Right lobe of liver (tissue), 4 donors: Measurements from ENCODE around the gene PPP1R3A.

Experiments
- CTCF ChIP-seq, 4 donors: fragments of 200-600 bp in 3 of 4; fragments of 450-650 bp in 1 of 4; IDR thresholded peaks; one replicate each; pipeline versions ENCODE4 v1.5.1 to v1.8.0; 2016 to 2022; ENCODE audit warnings: antibody characterized with exemption in 4 of 4, mild to moderate bottlenecking in 2 of 4
- POLR2A ChIP-seq: fragments of 450-650 bp; IDR thresholded peaks from one replicate; pipeline ENCODE4 v1.6.1; 2017; ENCODE audit warnings: antibody characterized with exemption, mild to moderate bottlenecking
- donor health status: DM: no; HTN: no; CAD: no.
- donor health status: DM: no; HTN: no; CAD: no.
- donor health status: DM: no; HTN: yes; CAD: no.

GRCh38 chr7:113835367-113835766, 83.4 kb downstream of the PPP1R3A start:
- TF ChIP-seq CTCF (IDR thresholded peaks at IDR 0.05) (no peak), POLR2A (no peak)
